SH-SY5Y (cell line): Measurements from ENCODE around the gene REG3G.

ENCODE experiments used
- GATA2 ChIP-seq: IDR thresholded peaks from 2 replicates; pipeline ENCODE4 v1.6.1; 2011; ENCODE audit warnings: mild to moderate bottlenecking, low read depth, low read length
- GATA3 ChIP-seq: IDR thresholded peaks from 2 replicates; pipeline ENCODE4 v1.6.1; 2011; ENCODE audit warnings: low read depth, mild to moderate bottlenecking, low read length, moderate library complexity

- TF ChIP-seq GATA2 (no peak), GATA3 (no peak)
These were observed 24.2 kb upstream of the REG3G start for GRCh38 chr2:79001285-79001684.
